ENCODE data around the gene C3orf20. TPM values are rescaled to one million over a fixed set of nuclear protein-coding genes. Genes with fewer than 3 reads are reported as not detected.

C3orf20 gene
- total RNA-seq, 1 donor from 2014 or later, result not detected

DNA sequence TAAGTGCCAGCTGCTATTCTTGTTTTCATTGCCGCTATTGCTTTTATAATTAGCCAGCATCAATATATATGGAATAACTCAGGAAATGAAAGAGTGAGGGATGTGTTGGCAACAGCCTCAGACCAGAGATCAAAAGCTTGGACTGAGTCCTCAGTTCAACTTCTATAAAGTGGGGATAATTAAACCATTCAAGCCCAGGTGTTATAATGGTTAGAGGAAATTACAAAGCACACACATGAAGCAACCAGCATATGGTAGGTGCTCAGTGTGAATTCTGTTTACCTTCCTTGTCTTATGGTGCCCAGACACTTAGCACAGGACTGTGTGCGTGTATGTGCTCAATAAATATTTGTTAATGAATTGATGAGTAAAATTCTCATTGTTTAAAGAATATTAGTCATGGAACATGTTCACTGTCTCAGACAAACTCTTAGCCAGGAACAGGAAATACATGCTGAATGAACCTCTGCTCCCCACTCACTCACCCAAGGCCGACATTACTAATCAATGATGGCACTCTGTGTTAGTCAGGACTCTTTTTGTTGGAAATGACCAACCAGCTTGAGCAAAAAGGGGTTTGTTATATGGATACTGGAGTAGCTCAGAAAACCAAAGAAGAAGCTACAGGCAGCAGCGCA is 40.1 kb upstream of the C3orf20 start:
- Mint-ChIP-seq H3K4me1 (ENCODE audit: low read depth) (no peaks in the 10 kb centered on the region), H3K9me3 (ENCODE audit: low read depth) (no peaks in the 10 kb centered on the region), H3K4me3 (ENCODE audit: unreplicated experiment) (no peak overlapping the region), H3K27ac (ENCODE audit: unreplicated experiment) (no peak overlapping the region), H3K27me3 (ENCODE audit: low read depth) (peaks cover 37% of the 10 kb centered on the region), H3K36me3 (ENCODE audit: low read depth) (peaks cover 1% of the 10 kb centered on the region)
- TF ChIP-seq, protein P1, sequence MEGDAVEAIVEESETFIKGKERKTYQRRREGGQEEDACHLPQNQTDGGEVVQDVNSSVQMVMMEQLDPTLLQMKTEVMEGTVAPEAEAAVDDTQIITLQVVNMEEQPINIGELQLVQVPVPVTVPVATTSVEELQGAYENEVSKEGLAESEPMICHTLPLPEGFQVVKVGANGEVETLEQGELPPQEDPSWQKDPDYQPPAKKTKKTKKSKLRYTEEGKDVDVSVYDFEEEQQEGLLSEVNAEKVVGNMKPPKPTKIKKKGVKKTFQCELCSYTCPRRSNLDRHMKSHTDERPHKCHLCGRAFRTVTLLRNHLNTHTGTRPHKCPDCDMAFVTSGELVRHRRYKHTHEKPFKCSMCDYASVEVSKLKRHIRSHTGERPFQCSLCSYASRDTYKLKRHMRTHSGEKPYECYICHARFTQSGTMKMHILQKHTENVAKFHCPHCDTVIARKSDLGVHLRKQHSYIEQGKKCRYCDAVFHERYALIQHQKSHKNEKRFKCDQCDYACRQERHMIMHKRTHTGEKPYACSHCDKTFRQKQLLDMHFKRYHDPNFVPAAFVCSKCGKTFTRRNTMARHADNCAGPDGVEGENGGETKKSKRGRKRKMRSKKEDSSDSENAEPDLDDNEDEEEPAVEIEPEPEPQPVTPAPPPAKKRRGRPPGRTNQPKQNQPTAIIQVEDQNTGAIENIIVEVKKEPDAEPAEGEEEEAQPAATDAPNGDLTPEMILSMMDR (IDR thresholded peaks at IDR 0.05), result no peak
- DNase-seq (ENCODE audit: low spot score), result no peak

DNA sequence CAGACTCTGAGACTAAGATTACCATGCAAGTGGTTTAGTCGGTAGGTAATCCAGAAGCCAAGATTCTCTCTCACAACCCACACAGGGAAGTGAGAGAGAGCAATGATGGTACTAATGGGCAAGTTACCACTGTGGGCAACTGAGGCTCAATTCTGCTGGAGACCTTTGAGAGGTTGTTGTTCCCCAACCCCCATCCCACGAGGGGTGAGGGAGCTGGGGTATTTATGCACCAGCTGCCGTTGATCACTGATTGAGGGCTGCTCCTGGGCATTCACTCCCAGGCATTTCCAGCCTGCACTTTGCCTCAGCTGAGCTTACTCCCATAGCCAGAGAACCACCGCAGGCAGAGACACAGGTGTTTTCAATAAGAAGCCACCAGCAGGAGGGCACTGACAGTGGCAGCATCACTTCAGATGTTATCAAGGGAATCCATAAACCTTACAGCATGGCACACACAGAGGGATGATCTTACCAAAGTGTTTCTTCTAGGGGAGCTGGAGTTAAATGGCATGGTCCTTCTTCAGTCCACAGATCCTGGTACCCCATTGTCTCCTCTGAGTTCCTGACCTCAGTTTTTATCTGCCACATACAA is 38.3 kb upstream of the C3orf20 start:
- TF ChIP-seq, protein P1 (IDR thresholded peaks at IDR 0.05), result no peak
- no peaks in the 10 kb centered on the region for H3K4me1 Mint-ChIP-seq (ENCODE audit: low read depth)
- no peaks in the 10 kb centered on the region for H3K9me3 Mint-ChIP-seq (ENCODE audit: low read depth)
- no peak overlapping the region for H3K27ac Mint-ChIP-seq (ENCODE audit: unreplicated experiment)
- no peak overlapping the region for H3K4me3 Mint-ChIP-seq (ENCODE audit: unreplicated experiment)
- H3K36me3 Mint-ChIP-seq (ENCODE audit: low read depth), result peaks cover 1% of the 10 kb centered on the region
- DNase-seq (ENCODE audit: low spot score), result no peak
- H3K27me3 Mint-ChIP-seq (ENCODE audit: low read depth), result peaks cover 48% of the 10 kb centered on the region

DNA sequence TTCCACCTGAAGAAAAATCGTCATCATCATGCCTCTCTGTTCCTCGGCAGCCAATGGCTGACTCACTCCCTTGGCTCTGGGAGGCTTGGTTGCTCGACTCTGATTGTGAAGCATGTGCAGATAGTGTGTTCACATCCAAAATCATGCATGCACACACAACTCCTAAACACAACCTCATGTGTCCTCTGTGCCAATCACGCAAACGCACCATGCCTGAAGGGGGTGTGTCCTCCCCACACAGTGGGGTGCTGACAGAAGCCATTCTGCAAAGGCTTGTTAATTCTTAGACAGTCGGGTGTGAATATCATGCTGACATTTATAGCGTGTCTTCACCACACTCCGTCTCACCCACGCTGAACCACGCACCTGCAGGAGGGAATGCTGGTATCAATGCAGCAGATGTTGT is 34.8 kb upstream of the C3orf20 start:
- Mint-ChIP-seq H3K4me1 (ENCODE audit: low read depth) (no peaks in the 10 kb centered on the region), H3K9me3 (ENCODE audit: low read depth) (no peaks in the 10 kb centered on the region), H3K4me3 (ENCODE audit: unreplicated experiment) (no peak overlapping the region), H3K27me3 (ENCODE audit: low read depth) (peaks cover 70% of the 10 kb centered on the region), H3K36me3 (ENCODE audit: low read depth) (peaks cover 1% of the 10 kb centered on the region), H3K27ac (ENCODE audit: unreplicated experiment) (no peak overlapping the region)
- TF ChIP-seq, protein P1 (IDR thresholded peaks at IDR 0.05), result no peak
- no peak for DNase-seq (ENCODE audit: low spot score)

DNA sequence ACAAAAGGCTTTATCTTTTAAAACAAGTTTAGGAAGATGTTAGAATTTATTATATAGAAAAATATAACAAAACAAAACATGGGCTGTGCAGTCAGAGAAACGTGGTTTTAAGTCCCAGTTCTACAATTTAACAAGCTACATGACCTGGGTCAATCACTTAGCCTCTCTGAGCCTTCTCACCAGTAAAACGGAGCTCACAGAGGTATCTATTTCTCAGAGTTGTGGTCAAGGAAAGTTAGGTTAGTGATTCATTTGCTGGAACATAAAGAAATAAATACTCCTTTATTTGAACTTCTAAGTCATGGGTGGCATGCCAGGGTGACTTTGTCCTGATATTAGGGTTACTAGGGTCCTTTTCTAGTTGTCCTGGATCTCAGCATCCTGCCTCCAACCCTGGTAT is 34.2 kb upstream of the C3orf20 start:
- TF ChIP-seq, protein P1 (IDR thresholded peaks at IDR 0.05), result no peak
- H3K27ac Mint-ChIP-seq (ENCODE audit: unreplicated experiment), result no peak overlapping the region
- H3K4me1 Mint-ChIP-seq (ENCODE audit: low read depth), result no peaks in the 10 kb centered on the region
- no peak for DNase-seq (ENCODE audit: low spot score)
- no peaks in the 10 kb centered on the region for H3K36me3 Mint-ChIP-seq (ENCODE audit: low read depth)
- no peaks in the 10 kb centered on the region for H3K9me3 Mint-ChIP-seq (ENCODE audit: low read depth)
- H3K4me3 Mint-ChIP-seq (ENCODE audit: unreplicated experiment), result no peak overlapping the region
- H3K27me3 Mint-ChIP-seq (ENCODE audit: low read depth), result peaks cover 65% of the 10 kb centered on the region

DNA sequence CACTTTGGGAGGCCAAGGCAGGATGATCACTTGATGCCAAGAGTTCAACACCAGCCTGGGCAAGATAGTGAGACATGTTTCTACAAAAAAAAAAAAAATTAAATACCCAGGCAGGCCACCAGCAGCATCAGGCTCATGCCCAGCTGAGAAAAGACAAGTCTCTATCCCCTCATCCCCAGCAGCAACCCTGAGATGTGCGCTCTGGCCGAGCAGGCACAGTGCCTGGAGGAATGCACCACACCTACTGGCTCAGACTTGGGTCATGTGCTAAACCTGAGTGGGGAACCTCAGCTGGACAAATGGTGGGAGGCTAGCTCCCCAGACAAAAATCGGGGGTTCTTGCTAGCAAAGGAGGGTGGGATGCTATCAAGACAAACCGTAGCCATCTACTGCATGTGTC is 33.6 kb upstream of the C3orf20 start:
- Mint-ChIP-seq H3K27me3 (ENCODE audit: low read depth) (peaks cover 63% of the 10 kb centered on the region), H3K4me3 (ENCODE audit: unreplicated experiment) (no peak overlapping the region), H3K36me3 (ENCODE audit: low read depth) (no peaks in the 10 kb centered on the region), H3K27ac (ENCODE audit: unreplicated experiment) (no peak overlapping the region), H3K4me1 (ENCODE audit: low read depth) (no peaks in the 10 kb centered on the region), H3K9me3 (ENCODE audit: low read depth) (no peaks in the 10 kb centered on the region)
- DNase-seq (ENCODE audit: low spot score), result no peak
- TF ChIP-seq, protein P1 (IDR thresholded peaks at IDR 0.05), result no peak

Measured in chondrocyte (in vitro differentiated cells).